ENCODE data around the gene CHST3. TPM values are rescaled to one million over a fixed set of nuclear protein-coding genes. Genes with fewer than 3 reads are reported as not detected.

The CHST3 gene
- total RNA-seq, 1 experiment from 2014 or later: 6.1 TPM

DNA sequence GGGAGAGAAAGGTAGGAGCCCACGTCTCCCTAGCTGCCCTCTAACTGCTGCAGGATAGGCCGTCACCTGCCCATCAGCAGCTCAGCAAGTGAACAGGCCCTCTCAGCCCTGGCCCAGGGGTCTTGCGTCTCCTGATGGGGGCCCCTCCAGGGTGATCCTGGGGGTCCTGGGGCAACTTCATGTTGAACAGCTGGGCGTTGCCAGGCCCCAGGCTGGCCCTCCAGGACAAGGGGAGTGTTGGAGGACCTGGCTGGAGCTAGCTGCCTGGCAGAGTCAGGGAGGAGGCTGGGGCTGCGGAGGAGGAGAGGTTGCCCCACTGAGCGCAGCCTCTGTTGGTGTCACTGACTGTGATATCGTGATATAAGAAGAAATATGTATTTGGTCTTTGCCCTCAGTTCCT, 89.5 kb downstream of the CHST3 start:
- Mint-ChIP-seq H3K27ac (no peak overlapping the region), H3K36me3 (ENCODE audit: insufficient read depth in 1 of 3, low read depth in 3 of 3) (no peaks in the 10 kb centered on the region), H3K27me3 (ENCODE audit: low read depth) (peaks cover 4% of the 10 kb centered on the region), H3K9me3 (peaks cover 0 to 4% of the 10 kb centered on the region in 2 experiments; a peak in 1 of 5 replicates), H3K4me3 (no peak overlapping the region), H3K4me1 (peaks cover 15 to 16% of the 10 kb centered on the region in 2 experiments)
- H4K5ac ChIP-seq (ENCODE audit: insufficient read length, low read depth, low read length): no peak overlapping the region
- H2BK5ac ChIP-seq (ENCODE audit: insufficient read length, low read length): no peak overlapping the region
- H3K79me2 ChIP-seq (ENCODE audit: insufficient read depth, low read length): no peaks in the 10 kb centered on the region
- no peak overlapping the region for H4K91ac ChIP-seq (ENCODE audit: insufficient read length, low read depth, low read length)
- no peaks in the 10 kb centered on the region for H3K79me1 ChIP-seq (ENCODE audit: insufficient read depth, low read depth, low read length, poor library complexity, severe bottlenecking)
- no peak overlapping the region for H2BK12ac ChIP-seq (ENCODE audit: insufficient read length, low read depth, low read length)
- H3K27ac ChIP-seq (ENCODE audit: insufficient read length, low read depth, low read length): no peak overlapping the region
- H3K18ac ChIP-seq (ENCODE audit: insufficient read length, low read depth, low read length): no peak overlapping the region
- no peaks in the 10 kb centered on the region for H3K23me2 ChIP-seq (ENCODE audit: insufficient read length, low read depth, low read length, poor library complexity, severe bottlenecking)
- WGBS (ENCODE audit: extremely low coverage, insufficient read length, low lambda C conversion rate): no CpG with 5 or more reads among the region's 7 CpGs
- H2BK120ac ChIP-seq (ENCODE audit: low read depth, low read length, poor library complexity, severe bottlenecking): peak overlapping the region; percentile 76
- H3T11ph ChIP-seq (ENCODE audit: low read length): no peak overlapping the region
- H3K4me1 ChIP-seq (ENCODE audit: insufficient read depth, low read length): no peaks in the 10 kb centered on the region
- no peaks in the 10 kb centered on the region for H3K27me3 ChIP-seq (ENCODE audit: insufficient read depth, low read length)
- H3K4ac ChIP-seq (ENCODE audit: low read depth, low read length): no peak overlapping the region
- H3K9me3 ChIP-seq (ENCODE audit: control insufficient read depth, low read depth, low read length): no peaks in the 10 kb centered on the region
- no peak overlapping the region for H3K4me2 ChIP-seq (ENCODE audit: insufficient read depth, insufficient read length, low read length)
- H4K8ac ChIP-seq (replicated peaks; ENCODE audit: insufficient read length, low read depth, low read length): no peak overlapping the region
- H2AFZ ChIP-seq (ENCODE audit: low read length): no peak overlapping the region
- no peak overlapping the region for H2AK5ac ChIP-seq (ENCODE audit: insufficient read length, low read length)
- no peaks in the 10 kb centered on the region for H4K20me1 ChIP-seq (ENCODE audit: control insufficient read depth, insufficient read depth, insufficient read length)
- no peak overlapping the region for H3K9ac ChIP-seq (ENCODE audit: extremely low read depth, insufficient read length, low read length)
- H2BK15ac ChIP-seq (ENCODE audit: low read depth, low read length): no peak overlapping the region
- TF ChIP-seq CTCF (conservative IDR thresholded peaks at IDR 0.05): no peak
- no peak overlapping the region for H3K56ac ChIP-seq (ENCODE audit: insufficient read length, low read depth, low read length)
- DNase-seq: no peak
- H3K23ac ChIP-seq (ENCODE audit: insufficient read length, low read depth, low read length): no peak overlapping the region
- no peak overlapping the region for H2BK20ac ChIP-seq (ENCODE audit: low read depth, low read length, poor library complexity, severe bottlenecking)
- no peak overlapping the region for H3K14ac ChIP-seq (ENCODE audit: insufficient read depth, low read length)

Measured in H9 (cell line).